H9 (cell line): ENCODE measurements around the gene TBC1D9B. TPM values are rescaled to one million over a fixed set of nuclear protein-coding genes. Genes with fewer than 3 reads are reported as not detected.

Source experiments
- DNase-seq: peaks from one replicate; pipeline ENCODE4 v3.0.0-alpha.2; 2017
- H2AFZ ChIP-seq: one replicate; pipeline ENCODE4 v1.6.1; 2013; ENCODE audit warnings: mild to moderate bottlenecking, low read length, control low read depth, moderate library complexity
- H2AK5ac ChIP-seq: 2 replicates; pipeline ENCODE4 v1.6.1; 2013; ENCODE audit warnings: low read length, control low read depth, mixed read lengths; ENCODE audit not compliant: insufficient read length
- H2BK120ac ChIP-seq: one replicate; pipeline ENCODE4 v1.6.1; 2013; ENCODE audit warnings: low read depth, mild to moderate bottlenecking, low read length, control low read depth, inconsistent platforms; ENCODE audit not compliant: poor library complexity, severe bottlenecking
- H2BK12ac ChIP-seq: 2 replicates; pipeline ENCODE4 v1.6.1; 2013; ENCODE audit warnings: low read length, control low read depth, mixed read lengths, low read depth; ENCODE audit not compliant: insufficient read length
- H2BK15ac ChIP-seq: 2 replicates; pipeline ENCODE4 v1.6.1; 2013; ENCODE audit warnings: low read depth, low read length, control low read depth
- H2BK20ac ChIP-seq: one replicate; pipeline ENCODE4 v1.6.1; 2013; ENCODE audit warnings: low read depth, mild to moderate bottlenecking, low read length, control low read depth, inconsistent platforms; ENCODE audit not compliant: poor library complexity, severe bottlenecking
- H2BK5ac ChIP-seq: 2 replicates; pipeline ENCODE4 v1.6.1; 2013; ENCODE audit warnings: low read length, control low read depth, mixed read lengths; ENCODE audit not compliant: insufficient read length
- H3K14ac ChIP-seq: 2 replicates; pipeline ENCODE4 v1.6.1; 2013; ENCODE audit warnings: low read length, control low read depth; ENCODE audit not compliant: insufficient read depth
- H3K18ac ChIP-seq: 2 replicates; pipeline ENCODE4 v1.6.1; 2013; ENCODE audit warnings: low read depth, mild to moderate bottlenecking, mixed read lengths, low read length, control low read depth; ENCODE audit not compliant: insufficient read length
- H3K23ac ChIP-seq: 2 replicates; pipeline ENCODE4 v1.6.1; 2013; ENCODE audit warnings: low read length, control low read depth, mixed read lengths, low read depth; ENCODE audit not compliant: insufficient read length
- H3K23me2 ChIP-seq: 2 replicates; pipeline ENCODE4 v1.6.1; 2013; ENCODE audit warnings: low read depth, mild to moderate bottlenecking, mixed read lengths, low read length, control low read depth; ENCODE audit not compliant: insufficient read length, poor library complexity, severe bottlenecking
- H3K27ac ChIP-seq: 2 replicates; pipeline ENCODE4 v1.5.1; 2013; ENCODE audit warnings: low read length, control low read depth, mixed read lengths, low read depth; ENCODE audit not compliant: insufficient read length
- H3K27me3 ChIP-seq: 2 replicates; pipeline ENCODE4 v1.6.1; 2013; ENCODE audit warnings: low read length, control low read depth, inconsistent platforms; ENCODE audit not compliant: insufficient read depth
- H3K4ac ChIP-seq: 2 replicates; pipeline ENCODE4 v1.6.1; 2013; ENCODE audit warnings: low read depth, mild to moderate bottlenecking, control low read depth, inconsistent platforms, low read length, moderate library complexity
- H3K4me1 ChIP-seq: 2 replicates; pipeline ENCODE4 v1.6.1; 2013; ENCODE audit warnings: low read length, control low read depth, inconsistent platforms; ENCODE audit not compliant: insufficient read depth
- H3K4me2 ChIP-seq: 2 replicates; pipeline ENCODE4 v1.6.1; 2013; ENCODE audit warnings: low read length, control low read depth, mixed read lengths; ENCODE audit not compliant: insufficient read length, insufficient read depth
- H3K56ac ChIP-seq: 2 replicates; pipeline ENCODE4 v1.6.1; 2013; ENCODE audit warnings: low read depth, mild to moderate bottlenecking, mixed read lengths, low read length, control low read depth; ENCODE audit not compliant: insufficient read length
- H3K79me1 ChIP-seq: 2 replicates; pipeline ENCODE4 v1.6.1; 2013; ENCODE audit warnings: low read depth, mild to moderate bottlenecking, moderate library complexity, low read length, control low read depth, inconsistent platforms; ENCODE audit not compliant: insufficient read depth, poor library complexity, severe bottlenecking
- H3K79me2 ChIP-seq: 2 replicates; pipeline ENCODE4 v1.6.1; 2013; ENCODE audit warnings: low read length, control low read depth, inconsistent platforms; ENCODE audit not compliant: insufficient read depth
- H3K9ac ChIP-seq: 2 replicates; pipeline ENCODE4 v1.6.1; 2013; ENCODE audit warnings: low read length, control low read depth, mixed read lengths; ENCODE audit not compliant: insufficient read length; ENCODE audit errors: extremely low read depth
- H3K9me3 ChIP-seq: one replicate; pipeline ENCODE4 v1.6.1; 2013; ENCODE audit warnings: low read depth, low read length, inconsistent platforms; ENCODE audit not compliant: control insufficient read depth
- H3T11ph ChIP-seq: one replicate; pipeline ENCODE4 v1.6.1; 2013; ENCODE audit warnings: mild to moderate bottlenecking, low read length, control low read depth, inconsistent platforms
- H4K20me1 ChIP-seq: one replicate; pipeline ENCODE4 v1.6.1; 2013; ENCODE audit not compliant: control insufficient read depth, insufficient read length, insufficient read depth
- H4K5ac ChIP-seq: 2 replicates; pipeline ENCODE4 v1.6.1; 2013; ENCODE audit warnings: low read depth, mild to moderate bottlenecking, mixed read lengths, low read length, control low read depth; ENCODE audit not compliant: insufficient read length
- H4K8ac ChIP-seq: replicated peaks from 2 replicates; pipeline ENCODE4 v1.6.1; 2013; ENCODE audit warnings: low read length, control low read depth, mixed read lengths, low read depth; ENCODE audit not compliant: insufficient read length
- H4K91ac ChIP-seq: 2 replicates; pipeline ENCODE4 v1.6.1; 2013; ENCODE audit warnings: low read depth, mild to moderate bottlenecking, moderate library complexity, mixed read lengths, low read length, control low read depth; ENCODE audit not compliant: insufficient read length
- H3K27ac Mint-ChIP-seq, 3 experiments: 2 replicates in 2 of 3; 3 replicates in 1 of 3; pipeline ENCODE4 v1.8.0; 2020 to 2021; ENCODE audit warnings: mixed read lengths in 3 of 3, mild to moderate bottlenecking in 1 of 3, moderate library complexity in 1 of 3
- H3K27me3 Mint-ChIP-seq: 2 replicates; pipeline ENCODE4 v1.8.0; 2021; ENCODE audit warnings: low read depth, mild to moderate bottlenecking, moderate library complexity, mixed read lengths
- H3K36me3 Mint-ChIP-seq, 3 experiments: 2 replicates in 2 of 3; 3 replicates in 1 of 3; pipeline ENCODE4 v1.8.0; 2020 to 2021; ENCODE audit warnings: low read depth in 3 of 3, mixed read lengths in 3 of 3; ENCODE audit not compliant: insufficient read depth in 1 of 3
- H3K4me1 Mint-ChIP-seq, 2 experiments: 2 replicates each; pipeline ENCODE4 v1.8.0; 2020; ENCODE audit warnings: mixed read lengths in 2 of 2
- H3K4me3 Mint-ChIP-seq, 2 experiments: 2 replicates in 1 of 2; 3 replicates in 1 of 2; pipeline ENCODE4 v1.8.0; 2020 to 2021; ENCODE audit warnings: mild to moderate bottlenecking in 2 of 2, mixed read lengths in 2 of 2, moderate library complexity in 1 of 2
- H3K9me3 Mint-ChIP-seq, 2 experiments: 2 replicates in 1 of 2; 3 replicates in 1 of 2; pipeline ENCODE4 v1.8.0; 2020; ENCODE audit warnings: mild to moderate bottlenecking in 2 of 2, mixed read lengths in 2 of 2, moderate library complexity in 1 of 2
- WGBS: extraction: QIAGEN DNeasy Blood & Tissue Kit; methylation state at CpG from one replicate; pipeline ENCODE4 v1.1.7; 2013; ENCODE audit warnings: missing lambda C conversion rate, low lambda C conversion rate, mixed read lengths; ENCODE audit not compliant: insufficient read length; ENCODE audit errors: extremely low coverage; 5-methylcytosine and 5-hydroxymethylcytosine counted together
- total RNA-seq: library from RNA; stranded (reverse); gene quantifications from 2 replicates; pipeline ENCODE4 v1.2.1, GENCODE V29; 2021
- TF ChIP-seq, protein P1 (sequence below): fragments of 200-600 bp; sonication (generic); conservative IDR thresholded peaks from 3 replicates; pipeline ENCODE4 v1.8.0; 2021; ENCODE audit warnings: antibody characterized with exemption, mild to moderate bottlenecking

The TBC1D9B gene
- total RNA-seq, 1 experiment from 2014 or later: 62.1 TPM

DNA sequence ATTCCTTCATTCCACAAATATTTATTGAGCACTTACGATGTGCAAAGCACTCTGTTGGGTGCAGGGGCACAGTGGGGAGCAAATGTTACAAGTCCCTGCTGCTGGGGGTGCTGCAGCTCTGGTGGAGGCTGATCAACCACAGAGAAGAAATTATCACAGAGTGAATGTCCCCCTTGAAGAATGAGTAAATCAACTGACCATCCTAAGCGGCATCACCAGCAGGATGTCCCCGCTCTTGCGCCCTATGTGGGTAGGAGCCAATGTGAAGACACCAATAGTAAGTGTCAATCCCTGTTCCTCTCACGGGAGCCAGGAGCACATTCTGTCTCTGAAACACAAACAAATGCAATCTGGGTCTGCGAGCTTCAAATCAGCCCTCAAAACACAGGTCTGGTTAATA, 47.4 kb upstream of the TBC1D9B start:
- WGBS: no CpG with 5 or more reads among the region's 6 CpGs
- H3K27ac Mint-ChIP-seq: no peak overlapping the region
- no peak for DNase-seq
- Histone ChIP-seq H2AK5ac (no peak overlapping the region), H3K79me1 (no peaks in the 10 kb centered on the region), H2BK120ac (no peak overlapping the region), H3K56ac (no peak overlapping the region), H2BK5ac (no peak overlapping the region), H3K27me3 (no peaks in the 10 kb centered on the region), H3K79me2 (no peaks in the 10 kb centered on the region), H3K23me2 (no peaks in the 10 kb centered on the region), H3K4ac (no peak overlapping the region), H4K91ac (no peak overlapping the region), H3T11ph (no peak overlapping the region), H2BK15ac (no peak overlapping the region), H3K9ac (no peak overlapping the region), H4K20me1 (no peaks in the 10 kb centered on the region), H3K23ac (no peak overlapping the region), H2AFZ (no peak overlapping the region), H3K18ac (no peak overlapping the region), H3K14ac (no peak overlapping the region), H3K9me3 (no peaks in the 10 kb centered on the region), H4K5ac (no peak overlapping the region), H2BK20ac (no peak overlapping the region), H3K4me2 (no peak overlapping the region), H2BK12ac (no peak overlapping the region), H4K8ac (no peak overlapping the region), H3K27ac (no peak overlapping the region), H3K4me1 (no peaks in the 10 kb centered on the region)
- H3K9me3 Mint-ChIP-seq: no peaks in the 10 kb centered on the region
- H3K4me3 Mint-ChIP-seq: no peak overlapping the region
- no peaks in the 10 kb centered on the region for H3K4me1 Mint-ChIP-seq
- H3K27me3 Mint-ChIP-seq: no peaks in the 10 kb centered on the region
- H3K36me3 Mint-ChIP-seq: peaks cover 5 to 45% (median 32%) of the 10 kb centered on the region in 3 experiments; a peak in 5 of 7 replicates
- TF ChIP-seq, protein P1, sequence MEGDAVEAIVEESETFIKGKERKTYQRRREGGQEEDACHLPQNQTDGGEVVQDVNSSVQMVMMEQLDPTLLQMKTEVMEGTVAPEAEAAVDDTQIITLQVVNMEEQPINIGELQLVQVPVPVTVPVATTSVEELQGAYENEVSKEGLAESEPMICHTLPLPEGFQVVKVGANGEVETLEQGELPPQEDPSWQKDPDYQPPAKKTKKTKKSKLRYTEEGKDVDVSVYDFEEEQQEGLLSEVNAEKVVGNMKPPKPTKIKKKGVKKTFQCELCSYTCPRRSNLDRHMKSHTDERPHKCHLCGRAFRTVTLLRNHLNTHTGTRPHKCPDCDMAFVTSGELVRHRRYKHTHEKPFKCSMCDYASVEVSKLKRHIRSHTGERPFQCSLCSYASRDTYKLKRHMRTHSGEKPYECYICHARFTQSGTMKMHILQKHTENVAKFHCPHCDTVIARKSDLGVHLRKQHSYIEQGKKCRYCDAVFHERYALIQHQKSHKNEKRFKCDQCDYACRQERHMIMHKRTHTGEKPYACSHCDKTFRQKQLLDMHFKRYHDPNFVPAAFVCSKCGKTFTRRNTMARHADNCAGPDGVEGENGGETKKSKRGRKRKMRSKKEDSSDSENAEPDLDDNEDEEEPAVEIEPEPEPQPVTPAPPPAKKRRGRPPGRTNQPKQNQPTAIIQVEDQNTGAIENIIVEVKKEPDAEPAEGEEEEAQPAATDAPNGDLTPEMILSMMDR: no peak
